HG03196 (cell line): Measurements from ENCODE around the gene LAMC3.

Experiments used
- ATAC-seq: cut with Tn5 transposase; IDR thresholded peaks from one replicate; pipeline ENCODE4 v1.9.1; 2021; ENCODE audit not compliant: unreplicated experiment

The LAMC3 gene

GRCh38 chr9:130977811-130978221 lies 31.2 kb upstream of the LAMC3 start:
- ATAC-seq: no peak

- no peak for ATAC-seq
These were observed 29.2 kb upstream of the LAMC3 start for GRCh38 chr9:130979591-130980385.

- no peak for ATAC-seq
These were observed 28.4 kb upstream of the LAMC3 start for GRCh38 chr9:130980526-130980925.

GRCh38 chr9:130981002-130981755 lies 27.8 kb upstream of the LAMC3 start:
- ATAC-seq: no peak

GRCh38 chr9:130981756-130982137 lies 27.2 kb upstream of the LAMC3 start:
- ATAC-seq: no peak

GRCh38 chr9:130982636-130983358 lies 26.2 kb upstream of the LAMC3 start:
- no peak for ATAC-seq

GRCh38 chr9:130983359-130983670 lies 25.7 kb upstream of the LAMC3 start:
- no peak for ATAC-seq

- ATAC-seq: no peak
These were observed 25.0 kb upstream of the LAMC3 start for GRCh38 chr9:130983970-130984369.

- no peak for ATAC-seq
These were observed 24.5 kb upstream of the LAMC3 start for GRCh38 chr9:130984521-130984920.

GRCh38 chr9:130985029-130985428 lies 23.9 kb upstream of the LAMC3 start:
- ATAC-seq: no peak

- ATAC-seq: no peak
These were observed 23.3 kb upstream of the LAMC3 start for GRCh38 chr9:130985606-130986162.

GRCh38 chr9:130986356-130986965 lies 22.5 kb upstream of the LAMC3 start:
- no peak for ATAC-seq

GRCh38 chr9:130987054-130987453 lies 21.9 kb upstream of the LAMC3 start:
- no peak for ATAC-seq

- ATAC-seq: no peak
These were observed 21.1 kb upstream of the LAMC3 start for GRCh38 chr9:130987738-130988399.

GRCh38 chr9:130988400-130988747 lies 20.6 kb upstream of the LAMC3 start:
- ATAC-seq: no peak

GRCh38 chr9:130988905-130989304 lies 20.1 kb upstream of the LAMC3 start:
- ATAC-seq: no peak

GRCh38 chr9:130989391-130989790 lies 19.6 kb upstream of the LAMC3 start:
- no peak for ATAC-seq

- ATAC-seq: no peak
These were observed 19.1 kb upstream of the LAMC3 start for GRCh38 chr9:130989891-130990290.

GRCh38 chr9:130990306-130990977 lies 18.5 kb upstream of the LAMC3 start:
- ATAC-seq: no peak
